Activated T-cell treated with anti-CD3 and anti-CD28 coated beads for 1 hour (primary cell): ENCODE measurements around the gene KLHL40.

Experiments
- DNase-seq: peaks from one replicate; pipeline ENCODE4 v3.0.0-alpha.2; 2020; ENCODE audit warnings: low read depth

The KLHL40 gene

DNA sequence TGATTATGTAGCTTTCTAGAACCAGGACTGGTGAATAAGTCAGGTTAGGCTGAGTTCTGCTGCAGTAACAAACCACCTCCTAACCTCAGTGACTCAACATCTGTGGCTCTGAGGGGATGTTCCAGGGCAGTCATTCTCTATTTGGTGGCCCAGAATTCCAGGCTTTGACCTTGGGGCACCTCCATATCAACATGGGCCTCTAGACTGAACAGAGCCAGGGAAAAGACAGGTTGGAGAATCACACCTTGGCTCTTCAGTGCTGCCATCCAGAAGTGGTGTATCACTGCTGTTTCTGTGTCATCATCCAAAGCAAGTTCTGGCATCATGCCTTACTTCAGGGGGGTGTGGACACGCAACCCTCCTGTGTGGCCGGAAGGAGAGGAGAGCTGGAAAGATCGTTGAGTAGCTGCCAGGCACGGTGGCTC is 16.5 kb upstream of the KLHL40 start:
- no peak for DNase-seq

DNA sequence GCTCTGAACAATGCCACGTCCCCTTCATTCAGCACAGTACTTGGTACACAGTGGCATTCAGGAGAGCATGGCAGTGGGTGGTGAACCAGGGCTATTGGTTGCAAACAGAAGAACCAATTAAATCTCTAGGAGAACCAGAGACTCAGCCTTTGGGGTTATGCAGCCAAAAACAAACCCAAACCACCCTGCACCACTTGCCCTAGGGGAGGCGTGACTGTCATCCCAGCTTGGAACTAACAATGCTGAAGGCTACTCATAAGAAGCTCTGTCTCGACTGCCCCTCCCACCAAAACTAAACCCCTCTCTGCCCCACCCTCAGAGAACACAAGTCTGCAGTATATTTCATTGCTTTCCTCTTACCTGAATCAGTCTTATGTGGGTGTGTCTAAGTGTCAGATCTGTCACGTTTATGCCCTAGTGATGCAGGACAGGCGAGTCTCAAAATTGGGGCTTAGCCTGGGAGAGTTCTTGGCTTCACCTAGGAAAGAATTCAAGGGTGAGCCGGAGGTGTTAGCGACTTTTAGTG is 15.2 kb upstream of the KLHL40 start:
- no peak for DNase-seq

DNA sequence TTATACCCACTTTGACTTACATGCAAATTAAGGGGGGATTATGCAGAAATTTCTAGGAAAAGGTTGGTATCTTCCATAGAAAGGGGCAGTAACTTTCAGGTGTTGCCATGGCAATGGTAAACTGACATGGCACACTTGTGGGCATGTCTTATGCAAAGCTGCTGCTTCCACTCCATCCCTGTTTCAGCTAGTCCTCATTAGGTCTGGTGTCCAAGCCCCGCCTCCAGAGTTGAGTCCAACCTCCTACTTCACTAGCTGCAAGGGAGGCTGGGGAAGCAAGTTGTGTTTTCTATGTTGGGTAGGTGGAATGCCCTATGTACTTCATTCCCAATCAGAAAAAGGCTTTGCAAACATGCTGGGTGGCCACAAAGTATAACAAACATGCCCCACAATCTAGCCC is 14.7 kb upstream of the KLHL40 start:
- DNase-seq: no peak

GRCh38 chr3:42672515-42672914 is 12.8 kb upstream of the KLHL40 start:
- no peak for DNase-seq

GRCh38 chr3:42673082-42673481 is 12.3 kb upstream of the KLHL40 start:
- no peak for DNase-seq

GRCh38 chr3:42674146-42674545 is 11.2 kb upstream of the KLHL40 start:
- no peak for DNase-seq

DNA sequence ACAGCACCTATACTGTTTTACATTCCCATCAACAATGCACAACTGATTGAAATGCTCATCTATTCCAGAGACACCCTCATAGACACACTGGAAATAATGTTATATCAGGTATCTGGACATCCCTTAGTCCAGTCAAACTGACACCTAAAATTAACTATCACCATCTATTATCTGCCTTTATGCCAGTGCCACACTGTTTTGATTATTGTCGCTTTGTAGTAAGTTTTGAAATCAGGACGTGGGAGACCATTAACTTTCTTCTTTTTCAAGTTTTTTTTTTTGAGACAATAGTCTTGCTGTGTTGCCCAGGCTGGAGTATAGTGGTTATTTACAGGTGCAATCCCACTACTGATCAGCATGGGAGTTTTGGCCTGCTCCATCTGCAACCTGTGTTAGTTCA is 9.4 kb upstream of the KLHL40 start:
- no peak for DNase-seq

- no peak for DNase-seq
Measured at GRCh38 chr3:42678447-42678846, 6.9 kb upstream of the KLHL40 start.

GRCh38 chr3:42680271-42680670 is 5.1 kb upstream of the KLHL40 start:
- DNase-seq: no peak

GRCh38 chr3:42680806-42681205 is 4.5 kb upstream of the KLHL40 start:
- no peak for DNase-seq

DNA sequence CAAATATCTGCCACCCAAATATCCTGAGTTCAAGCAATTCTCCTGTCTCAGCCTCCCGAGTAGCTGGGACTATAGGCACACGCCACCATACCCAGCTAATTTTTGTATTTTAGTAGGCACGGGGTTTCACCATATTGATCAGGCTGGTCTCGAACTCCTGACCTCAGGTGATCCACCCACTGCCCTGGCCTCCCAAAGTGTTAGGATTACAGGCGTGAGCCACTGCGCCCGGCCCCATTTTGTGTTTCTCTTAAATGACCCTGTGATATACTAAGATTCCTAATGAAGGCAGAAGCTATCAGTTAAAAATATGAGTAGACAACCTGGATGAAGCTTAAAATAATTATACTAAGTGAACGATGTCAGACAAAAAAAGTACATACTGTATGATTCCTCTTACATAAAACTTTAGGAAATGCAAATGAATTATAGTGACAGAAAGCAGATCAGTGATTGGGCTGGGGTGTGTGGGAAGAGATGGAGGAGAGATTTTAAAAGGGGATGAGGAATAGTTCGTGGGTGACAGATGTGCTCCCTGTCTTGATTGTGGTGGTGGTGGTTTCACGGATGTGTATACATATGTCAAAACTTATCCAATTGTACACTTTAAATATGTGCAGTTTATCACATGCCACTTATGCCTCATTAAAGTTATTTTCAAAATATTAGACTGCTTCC is 3.8 kb upstream of the KLHL40 start:
- no peak for DNase-seq

- DNase-seq: no peak
Measured at GRCh38 chr3:42682301-42683070, 2.9 kb upstream of the KLHL40 start.

- no peak for DNase-seq
Measured at GRCh38 chr3:42683875-42684598, 1.3 kb upstream of the KLHL40 start.

GRCh38 chr3:42684632-42685362 is 540 bp upstream of the KLHL40 start:
- DNase-seq: no peak

DNA sequence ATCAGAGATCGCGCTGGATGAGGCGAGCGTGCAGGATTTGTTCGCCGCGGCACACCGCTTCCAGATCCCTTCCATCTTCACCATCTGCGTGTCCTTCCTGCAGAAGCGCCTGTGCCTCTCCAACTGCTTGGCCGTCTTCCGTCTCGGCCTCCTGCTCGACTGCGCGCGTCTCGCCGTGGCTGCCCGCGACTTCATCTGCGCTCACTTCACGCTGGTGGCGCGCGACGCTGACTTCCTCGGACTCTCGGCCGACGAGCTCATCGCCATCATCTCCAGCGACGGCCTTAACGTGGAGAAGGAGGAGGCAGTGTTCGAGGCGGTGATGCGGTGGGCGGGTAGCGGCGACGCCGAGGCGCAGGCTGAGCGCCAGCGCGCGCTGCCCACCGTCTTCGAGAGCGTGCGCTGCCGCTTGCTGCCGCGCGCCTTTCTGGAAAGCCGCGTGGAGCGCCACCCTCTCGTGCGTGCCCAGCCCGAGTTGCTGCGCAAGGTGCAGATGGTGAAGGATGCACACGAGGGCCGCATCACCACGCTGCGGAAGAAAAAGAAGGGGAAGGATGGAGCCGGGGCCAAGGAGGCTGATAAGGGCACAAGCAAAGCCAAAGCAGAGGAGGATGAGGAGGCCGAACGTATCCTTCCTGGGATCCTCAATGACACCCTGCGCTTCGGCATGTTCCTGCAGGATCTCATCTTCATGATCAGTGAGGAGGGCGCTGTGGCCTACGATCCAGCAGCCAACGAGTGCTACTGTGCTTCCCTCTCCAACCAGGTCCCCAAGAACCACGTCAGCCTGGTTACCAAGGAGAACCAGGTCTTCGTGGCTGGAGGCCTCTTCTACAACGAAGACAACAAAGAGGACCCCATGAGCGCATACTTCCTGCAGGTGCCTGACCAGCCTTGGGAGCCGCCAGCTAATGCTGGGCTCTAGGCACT is 819 bp downstream of the KLHL40 start:
- DNase-seq: no peak

DNA sequence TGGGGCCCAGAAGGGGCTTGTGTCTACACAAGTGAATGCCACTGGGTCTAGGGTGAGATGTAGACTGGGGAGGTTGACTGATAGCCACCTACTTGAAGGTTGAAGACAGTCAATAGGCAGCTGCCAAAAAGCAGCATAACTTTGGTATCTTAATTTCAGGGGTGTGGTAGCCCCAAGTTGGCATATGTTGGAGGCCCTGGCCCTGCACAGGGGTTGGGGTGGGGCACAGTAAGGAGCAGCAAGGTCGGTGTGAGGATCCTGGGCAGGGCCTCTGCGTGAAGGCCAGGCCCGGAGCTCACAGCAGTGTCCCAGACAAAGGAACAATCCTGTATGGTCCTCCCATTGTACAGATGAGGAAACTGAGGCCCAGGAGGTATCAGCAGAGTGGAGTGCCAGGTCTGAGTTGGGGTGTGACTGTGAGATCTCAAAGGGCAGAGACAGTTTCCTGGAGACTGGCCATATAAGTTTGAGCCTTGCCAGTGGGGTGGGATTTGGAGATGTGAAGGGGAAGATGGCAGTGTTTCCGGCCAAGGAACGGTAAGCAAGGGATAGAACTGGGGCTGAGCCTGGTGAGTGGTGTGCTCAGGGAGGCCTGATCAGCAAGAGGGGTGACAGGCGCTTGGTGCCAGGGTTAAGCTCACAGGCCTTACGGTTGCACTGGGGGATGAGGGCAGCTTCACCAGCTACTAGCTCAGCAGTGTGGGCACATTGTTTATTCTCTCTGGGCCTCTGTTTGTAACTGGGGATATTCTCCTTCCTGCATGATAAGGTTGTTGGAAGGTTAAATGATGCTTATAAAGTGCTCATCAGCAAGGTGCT is 1.7 kb downstream of the KLHL40 start:
- DNase-seq: no peak

- DNase-seq: no peak
Measured at GRCh38 chr3:42688016-42688415, 2.7 kb downstream of the KLHL40 start.

DNA sequence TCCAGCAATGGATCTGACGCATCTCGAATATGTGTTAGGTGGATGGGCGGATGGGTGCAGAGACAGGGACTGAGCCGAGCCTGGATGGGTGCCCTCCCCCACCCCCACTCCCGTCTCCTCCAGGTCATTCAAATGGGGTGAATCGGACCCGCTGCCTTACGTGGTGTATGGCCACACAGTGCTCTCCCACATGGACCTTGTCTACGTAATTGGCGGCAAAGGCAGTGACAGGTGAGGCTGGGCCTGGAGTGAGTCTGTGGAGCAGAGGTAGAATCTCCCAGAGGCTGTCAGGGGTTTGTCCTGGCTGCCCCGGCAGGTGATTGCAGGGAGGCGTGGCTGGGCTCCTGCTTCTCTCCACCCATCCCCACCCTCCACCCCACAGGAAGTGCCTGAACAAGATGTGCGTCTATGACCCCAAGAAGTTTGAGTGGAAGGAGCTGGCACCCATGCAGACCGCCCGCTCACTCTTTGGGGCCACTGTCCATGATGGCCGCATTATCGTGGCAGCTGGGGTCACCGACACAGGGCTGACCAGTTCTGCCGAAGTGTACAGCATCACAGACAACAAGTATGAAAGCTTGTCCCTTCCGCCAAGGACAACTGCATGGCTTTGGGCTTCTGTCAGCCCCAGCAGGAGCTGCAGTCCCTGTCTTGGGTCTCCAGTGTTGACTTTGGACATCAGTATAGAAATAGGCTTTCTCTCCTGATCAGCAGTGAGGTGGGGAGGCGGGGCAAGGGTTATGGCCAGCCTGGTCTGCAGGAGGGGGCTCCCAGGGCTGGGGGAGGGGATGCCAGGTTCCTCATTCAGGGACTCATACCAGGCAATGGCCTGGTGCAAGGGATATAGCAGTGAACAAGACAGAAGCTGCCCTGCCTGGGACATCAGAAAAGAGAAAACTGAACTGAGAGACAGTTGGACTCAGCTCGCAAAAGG is 3.4 kb downstream of the KLHL40 start:
- no peak for DNase-seq

DNA sequence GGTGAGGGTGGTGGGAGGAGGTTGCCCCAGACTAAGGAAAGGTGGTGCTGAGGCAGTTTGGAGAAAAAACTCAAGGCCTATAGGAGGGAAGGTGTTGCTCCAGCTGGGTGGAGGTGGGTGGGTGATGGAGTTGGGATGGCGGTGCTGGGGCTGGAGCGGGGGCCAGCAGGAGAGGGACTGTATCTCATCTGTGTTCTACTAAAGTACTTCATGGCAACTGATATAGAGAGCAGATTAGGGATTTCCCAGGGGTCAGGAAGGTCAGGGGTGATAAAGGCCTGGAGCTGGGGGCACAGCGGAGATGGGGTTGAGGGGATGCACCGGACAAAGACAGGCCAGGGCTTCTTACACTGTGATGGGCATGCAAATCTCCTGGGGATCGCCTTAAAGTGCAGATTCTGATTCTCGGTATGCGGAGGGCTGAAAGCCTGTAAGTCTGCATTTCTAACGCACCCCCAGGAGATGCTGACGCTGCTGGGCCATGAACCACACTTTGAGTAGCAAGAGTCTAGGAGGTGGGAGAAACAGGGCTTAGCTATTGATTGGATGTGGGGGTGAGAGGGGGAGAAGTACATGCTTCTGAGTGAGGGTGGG is 4.2 kb downstream of the KLHL40 start:
- no peak for DNase-seq
